ENCODE data around the gene NXPE2.
"Not testable (repeated sequence)": the region's sequence is repeated elsewhere in the genome, so short reads cannot be mapped to it uniquely, and the experiment has no call there.

The NXPE2 gene

GRCh38 chr11:114678125-114679036, at the start of gene NXPE2:
Gene NXPE2 (plus strand): TSS chr11:114678527. CDS start chr11:114678576, 49 bp downstream.
- DNase-seq (ENCODE audit: low read depth), result no peak
- TF ChIP-seq CTCF (conservative IDR thresholded peaks at IDR 0.05; ENCODE audit: low read depth, low read length), result no peak
- no peak within 1 kb of the TSS for H3K4me3 ChIP-seq (ENCODE audit: low read depth, low read length)

- not testable (repeated sequence) for H3K4me3 ChIP-seq (ENCODE audit: low read depth, low read length); DNase-seq (ENCODE audit: low read depth)
Observed at GRCh38 chr11:114631445-114631965, 46.8 kb upstream of the NXPE2 start.

GRCh38 chr11:114639440-114639839, 38.9 kb upstream of the NXPE2 start:
- H3K4me3 ChIP-seq (ENCODE audit: low read depth, low read length); DNase-seq (ENCODE audit: low read depth): not testable (repeated sequence)

GRCh38 chr11:114650661-114651060, 27.7 kb upstream of the NXPE2 start:
- no peak for TF ChIP-seq CTCF (conservative IDR thresholded peaks at IDR 0.05; ENCODE audit: low read depth, low read length)

GRCh38 chr11:114651145-114651718, 27.1 kb upstream of the NXPE2 start:
- no peak for TF ChIP-seq CTCF (conservative IDR thresholded peaks at IDR 0.05; ENCODE audit: low read depth, low read length)
- no peak for DNase-seq (ENCODE audit: low read depth)

More at GRCh38 chr11:114650661-114651060, 27.7 kb upstream of the NXPE2 start:
- DNase-seq (ENCODE audit: low read depth), result no peak
- H3K4me3 ChIP-seq (ENCODE audit: low read depth, low read length), result no peak overlapping the region

GRCh38 chr11:114653148-114653547, 25.2 kb upstream of the NXPE2 start:
- no peak for TF ChIP-seq CTCF (conservative IDR thresholded peaks at IDR 0.05; ENCODE audit: low read depth, low read length)
- H3K4me3 ChIP-seq (ENCODE audit: low read depth, low read length), result no peak overlapping the region
- no peak for DNase-seq (ENCODE audit: low read depth)

More at GRCh38 chr11:114651145-114651718, 27.1 kb upstream of the NXPE2 start:
- H3K4me3 ChIP-seq (ENCODE audit: low read depth, low read length), result no peak overlapping the region

- no peak for TF ChIP-seq CTCF (conservative IDR thresholded peaks at IDR 0.05; ENCODE audit: low read depth, low read length)
- DNase-seq (ENCODE audit: low read depth), result no peak
- no peak overlapping the region for H3K4me3 ChIP-seq (ENCODE audit: low read depth, low read length)
Observed at GRCh38 chr11:114664641-114665040, 13.7 kb upstream of the NXPE2 start.
